Measurements from ENCODE around the gene NT5DC1.

The NT5DC1 gene

DNA sequence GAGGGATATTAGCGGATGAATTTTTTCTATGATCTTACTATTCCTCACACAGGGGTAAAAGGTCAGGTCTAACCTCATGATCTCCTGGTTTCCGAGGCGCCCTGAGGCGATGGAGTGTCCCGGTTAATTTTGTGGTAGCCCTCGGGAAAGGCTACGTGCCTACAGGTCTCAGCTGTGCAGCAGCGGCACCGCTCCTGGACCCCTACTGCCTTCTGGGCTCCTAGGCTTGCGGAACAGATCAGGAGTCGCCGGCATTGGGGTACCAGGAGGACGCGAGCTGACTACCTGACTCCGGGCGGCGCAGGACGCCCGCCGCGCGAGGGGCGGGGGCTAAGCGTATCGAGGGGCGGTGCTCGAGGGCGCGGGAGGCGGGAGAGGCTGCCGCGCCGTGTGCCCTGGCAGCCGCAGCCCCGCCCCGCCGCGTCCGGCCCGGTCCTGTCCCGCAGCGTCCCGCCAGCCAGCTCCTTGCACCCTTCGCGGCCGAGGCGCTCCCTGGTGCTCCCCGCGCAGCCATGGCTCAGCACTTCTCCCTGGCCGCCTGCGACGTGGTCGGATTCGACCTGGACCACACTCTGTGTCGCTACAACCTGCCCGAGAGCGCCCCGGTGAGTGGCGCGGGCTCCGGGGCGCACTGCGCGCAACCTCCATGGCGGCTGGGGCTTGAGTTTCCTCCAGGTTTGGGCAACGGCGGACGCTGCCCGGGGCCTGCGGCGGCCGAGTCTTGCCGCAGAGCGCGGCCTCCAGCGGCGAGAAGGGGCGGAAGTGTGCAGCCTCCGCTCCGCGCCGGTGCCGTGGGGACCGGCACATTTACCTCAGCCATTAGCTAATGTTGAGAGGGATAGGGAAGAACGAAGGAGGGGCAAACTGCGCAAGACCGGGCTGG is at the start of gene NT5DC1:
Gene NT5DC1 (plus strand): TSS at position 435 of the 883 bp plus-strand sequence. CDS start 78 bp downstream, at position 513.
- peak; percentile 79 to 83 for DNase-seq

DNA sequence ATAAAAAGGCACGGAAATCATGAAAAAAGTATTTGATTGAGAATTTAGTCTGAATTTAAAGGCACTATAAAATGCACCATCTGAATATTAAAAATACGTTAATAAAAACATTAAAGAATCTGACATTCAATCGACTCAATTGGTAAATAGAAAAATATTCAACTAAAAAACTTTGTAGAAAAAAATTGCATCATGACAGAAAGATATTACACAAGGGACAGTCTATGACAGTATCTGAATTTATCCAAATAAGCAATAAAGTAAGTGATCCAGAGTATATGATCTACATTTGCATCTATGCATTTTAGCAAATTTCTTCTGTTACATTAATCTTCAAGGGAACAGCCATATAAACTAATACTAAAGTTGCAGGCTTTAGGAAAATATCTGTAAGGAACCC is 49.4 kb upstream of the NT5DC1 start:
- DNase-seq = no peak

DNA sequence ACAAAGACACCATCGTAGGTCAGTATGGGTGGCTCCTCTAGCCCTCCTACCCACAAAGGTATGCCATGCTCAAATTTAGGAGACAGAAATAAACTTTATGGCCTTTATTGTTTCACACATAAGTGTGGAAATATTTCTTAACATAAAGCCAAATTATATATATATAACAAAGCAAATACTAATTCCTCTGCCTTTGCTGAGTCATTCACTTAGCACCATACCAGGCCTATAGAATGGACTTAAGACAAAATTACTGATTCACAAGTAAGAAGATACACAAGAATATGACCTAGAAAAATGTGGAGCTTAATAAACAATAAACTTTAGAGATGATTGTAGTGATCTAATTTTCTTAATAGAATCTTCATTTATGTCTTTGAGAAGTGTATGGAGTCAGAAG is 45.1 kb upstream of the NT5DC1 start:
- DNase-seq = no peak

DNA sequence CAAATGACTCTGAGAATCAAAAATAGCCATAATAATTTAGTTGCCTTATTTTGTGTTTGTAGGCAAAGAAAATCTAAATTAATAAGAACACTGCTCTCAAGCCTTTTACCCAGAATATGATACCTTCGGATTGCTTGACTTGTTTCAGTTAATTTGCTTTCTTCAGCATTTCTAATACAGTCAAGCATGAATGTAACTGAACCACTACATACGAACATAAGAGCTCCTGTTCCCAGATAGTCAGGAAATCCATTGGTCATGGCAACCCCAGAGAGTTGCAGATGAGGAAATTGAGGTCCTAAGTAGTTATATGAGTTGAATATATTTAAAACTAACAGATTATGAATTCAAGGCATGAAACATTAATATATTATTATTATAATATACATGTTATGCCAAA is 42.9 kb upstream of the NT5DC1 start:
- DNase-seq = no peak

DNA sequence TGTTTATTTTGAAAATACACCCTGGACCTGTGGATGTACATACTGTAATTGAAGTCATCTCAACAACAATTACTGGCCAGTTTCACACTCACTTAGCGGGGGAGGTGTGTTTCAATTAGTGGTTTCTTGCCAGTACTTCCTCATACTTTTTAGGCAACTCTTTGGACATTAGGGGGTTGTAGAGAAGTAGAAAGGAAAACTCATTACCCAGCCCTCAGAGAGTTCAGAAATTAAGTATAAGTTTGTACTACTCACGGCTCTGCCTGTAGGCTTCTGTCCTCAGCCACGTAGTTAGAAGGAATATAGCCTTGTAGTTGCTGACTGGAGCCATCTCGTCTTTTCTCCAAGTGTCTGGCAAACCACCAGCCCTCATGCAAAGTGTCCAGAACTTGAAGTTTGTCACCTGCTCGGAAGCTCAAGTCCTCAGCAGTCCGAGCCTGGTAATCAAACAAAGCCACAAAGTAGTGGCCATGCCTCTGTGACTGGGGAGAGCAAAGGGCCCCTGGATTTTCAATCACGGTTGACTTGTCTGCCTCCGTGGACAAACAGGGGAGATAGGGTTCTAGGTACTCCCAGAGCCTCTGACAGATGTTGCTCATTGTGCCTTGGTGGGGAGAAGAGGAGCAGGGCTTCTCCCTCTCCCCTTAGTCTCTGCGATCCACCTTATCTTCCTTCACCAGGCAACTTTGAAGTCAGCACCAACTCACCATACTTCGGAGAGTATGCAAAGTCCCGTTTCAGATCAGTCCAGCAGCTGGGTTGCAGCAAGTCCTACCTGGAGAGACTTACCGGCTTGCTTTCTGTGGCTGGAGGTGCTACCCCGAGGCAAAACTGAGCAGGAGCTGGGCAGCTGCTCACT is 40.7 kb upstream of the NT5DC1 start:
- no peak for DNase-seq

DNA sequence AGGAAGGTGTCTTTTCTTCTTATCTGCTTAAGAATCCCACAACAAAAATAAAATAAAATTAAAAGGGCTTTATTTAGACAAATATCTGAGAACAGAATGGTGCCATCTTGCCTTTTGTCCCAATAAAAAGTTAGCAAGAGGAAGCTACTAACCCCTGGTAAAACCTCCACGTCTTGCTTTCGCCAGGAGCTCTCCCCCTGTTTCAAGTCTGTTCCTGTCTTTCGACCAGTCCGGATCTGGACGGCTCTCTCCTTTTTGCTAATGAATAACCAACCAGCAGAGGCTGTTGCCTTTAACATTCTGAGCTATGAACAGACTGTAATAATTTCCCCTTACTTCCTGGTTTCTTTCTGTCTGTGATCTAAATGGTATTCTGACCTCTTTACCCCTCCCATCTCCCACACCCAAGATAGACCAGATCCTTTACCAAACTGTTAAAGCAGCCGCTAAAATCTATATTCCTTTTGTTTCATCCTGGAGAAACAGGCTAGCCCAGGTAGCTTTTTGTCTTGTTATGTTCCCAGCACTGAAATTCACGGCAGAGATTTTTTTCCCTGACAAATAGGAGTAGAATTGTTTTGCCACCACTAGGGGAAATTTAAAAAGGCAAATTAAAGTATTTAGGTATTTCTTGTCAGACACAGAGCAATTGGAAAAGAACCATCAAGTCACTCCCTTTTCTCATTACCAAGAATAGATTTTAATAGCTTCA is 39.9 kb upstream of the NT5DC1 start, which contains the start of gene FRK:
Gene FRK (minus strand): TSS at position 320 of the 712 bp plus-strand sequence. CDS start 580 bp downstream, outside the sequence.
- DNase-seq = no peak

DNA sequence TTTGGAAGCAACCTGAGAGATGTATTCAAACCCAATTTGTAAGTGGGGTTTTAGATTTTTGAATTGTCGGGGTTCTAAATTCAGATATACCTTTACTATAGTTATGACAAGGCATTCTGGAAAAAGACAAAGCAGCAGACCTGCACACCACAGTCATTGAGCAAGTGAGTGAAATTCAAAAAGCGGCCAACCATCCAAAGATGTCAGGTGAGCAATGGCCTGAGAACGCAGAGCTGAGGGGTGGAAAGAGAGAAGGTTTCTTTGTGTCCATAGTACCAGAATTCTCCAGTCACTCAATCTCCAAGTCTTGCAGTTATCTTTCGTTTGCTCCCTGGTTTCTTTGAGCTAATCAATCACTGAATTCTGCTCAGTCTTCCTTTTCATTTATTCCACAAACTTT is 38.2 kb upstream of the NT5DC1 start:
- no peak for DNase-seq

DNA sequence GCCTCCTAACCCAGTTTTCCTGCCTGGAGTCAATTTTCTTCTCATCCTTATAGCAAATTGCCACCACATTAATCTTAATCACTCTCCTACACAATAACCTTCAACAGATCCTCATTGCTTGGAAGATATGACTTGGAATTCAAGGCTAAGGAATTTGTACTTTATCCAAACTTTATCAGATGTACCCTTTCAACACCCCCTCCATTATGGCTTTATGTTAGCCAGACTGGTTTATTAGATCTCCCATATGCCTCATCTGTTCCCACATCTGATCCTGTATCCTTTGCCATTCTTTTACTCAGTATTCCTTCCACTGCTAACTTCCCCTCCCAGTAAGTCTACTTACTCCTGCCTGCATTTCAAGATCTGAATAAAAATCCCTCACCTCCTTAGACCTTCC is 36.0 kb upstream of the NT5DC1 start:
- no peak for DNase-seq

DNA sequence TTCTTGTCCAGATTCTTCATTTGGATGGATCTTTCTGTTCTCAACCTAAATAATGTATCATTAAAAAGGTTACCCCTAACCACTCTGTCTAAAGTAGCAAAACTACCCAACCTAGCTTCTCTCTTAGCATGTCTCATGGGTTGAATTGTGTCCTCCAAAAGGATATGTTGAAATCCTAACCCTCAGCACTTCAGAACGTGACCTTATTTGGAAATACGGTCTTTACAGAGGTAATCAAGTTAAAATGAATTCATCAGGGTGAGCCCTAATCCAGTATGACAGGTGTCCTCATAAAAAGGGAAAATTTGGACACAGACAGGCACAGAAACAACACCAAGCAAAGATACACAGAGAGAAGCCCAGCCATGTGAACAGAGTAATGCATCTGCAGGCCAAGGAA is 33.9 kb upstream of the NT5DC1 start:
- no peak for DNase-seq

DNA sequence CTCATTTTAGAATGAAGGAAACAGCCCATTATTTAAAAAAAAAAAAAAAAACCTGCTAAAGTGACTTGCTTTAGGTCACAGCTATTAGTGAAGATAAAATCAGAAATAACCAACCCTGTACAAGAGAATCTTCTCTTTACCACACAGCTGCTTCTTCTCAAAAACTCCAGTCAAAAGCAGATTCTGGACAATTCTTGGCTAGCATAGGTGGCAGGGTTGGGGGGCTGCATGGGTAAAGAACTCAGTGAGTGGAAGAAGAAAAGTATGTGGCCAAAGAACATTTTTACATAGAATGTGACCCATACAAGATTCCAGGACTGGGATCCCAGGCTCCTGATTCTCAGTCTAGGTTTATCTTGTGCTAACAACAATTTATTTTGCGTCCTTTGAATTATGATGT is 30.6 kb upstream of the NT5DC1 start:
- no peak for DNase-seq

DNA sequence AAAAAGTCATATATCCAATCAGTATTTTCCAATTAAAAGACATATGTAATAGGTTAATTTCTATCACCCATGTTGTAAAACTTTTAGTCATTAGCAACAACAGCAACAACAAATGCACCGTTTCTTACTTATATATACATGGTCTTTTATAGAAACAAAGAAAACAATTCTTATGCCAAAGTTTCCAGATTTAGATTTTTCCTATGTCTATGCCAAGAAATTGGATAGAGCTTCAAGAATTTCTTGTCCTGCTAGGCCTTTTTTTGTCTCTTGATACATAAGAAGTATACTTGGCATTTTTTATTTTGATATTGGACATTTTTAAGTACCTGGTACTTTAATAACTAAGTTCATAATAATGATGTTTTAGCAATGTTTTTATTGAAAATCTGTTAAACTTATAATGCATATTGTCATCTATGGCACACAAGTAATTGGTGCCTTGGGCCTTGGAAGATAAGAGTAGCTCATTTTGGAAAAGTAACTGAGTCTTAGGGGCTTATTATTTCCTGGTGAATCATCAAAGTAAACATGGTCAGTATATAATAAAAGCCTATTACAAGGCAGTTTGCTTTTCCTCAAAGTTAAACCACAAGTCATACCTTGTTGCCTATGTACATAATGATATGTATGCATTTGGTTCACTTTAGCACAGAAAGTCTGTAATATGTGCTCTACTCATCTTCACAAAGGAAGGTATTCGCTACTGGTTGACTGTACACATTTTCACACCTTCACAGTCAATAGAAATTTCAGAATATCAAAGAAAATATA is 29.9 kb upstream of the NT5DC1 start:
- DNase-seq = no peak

DNA sequence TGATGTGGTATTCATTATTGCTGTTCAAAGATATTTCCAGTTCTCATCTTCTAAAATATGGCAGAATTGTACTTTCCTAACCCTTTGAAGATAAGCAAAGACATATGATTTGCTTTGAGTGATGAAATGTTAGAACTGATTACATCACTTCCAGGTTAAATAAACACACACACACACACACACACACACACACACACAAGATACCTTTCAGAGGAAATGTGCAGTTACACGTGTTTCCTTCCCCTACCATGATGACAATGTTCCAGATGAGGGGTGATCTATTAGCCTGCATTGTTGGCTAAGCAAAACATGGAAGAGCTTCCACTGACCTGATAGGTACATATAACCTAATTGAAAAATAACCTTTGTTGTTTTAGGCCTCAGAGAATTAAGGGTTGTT is 28.3 kb upstream of the NT5DC1 start:
- DNase-seq = no peak

DNA sequence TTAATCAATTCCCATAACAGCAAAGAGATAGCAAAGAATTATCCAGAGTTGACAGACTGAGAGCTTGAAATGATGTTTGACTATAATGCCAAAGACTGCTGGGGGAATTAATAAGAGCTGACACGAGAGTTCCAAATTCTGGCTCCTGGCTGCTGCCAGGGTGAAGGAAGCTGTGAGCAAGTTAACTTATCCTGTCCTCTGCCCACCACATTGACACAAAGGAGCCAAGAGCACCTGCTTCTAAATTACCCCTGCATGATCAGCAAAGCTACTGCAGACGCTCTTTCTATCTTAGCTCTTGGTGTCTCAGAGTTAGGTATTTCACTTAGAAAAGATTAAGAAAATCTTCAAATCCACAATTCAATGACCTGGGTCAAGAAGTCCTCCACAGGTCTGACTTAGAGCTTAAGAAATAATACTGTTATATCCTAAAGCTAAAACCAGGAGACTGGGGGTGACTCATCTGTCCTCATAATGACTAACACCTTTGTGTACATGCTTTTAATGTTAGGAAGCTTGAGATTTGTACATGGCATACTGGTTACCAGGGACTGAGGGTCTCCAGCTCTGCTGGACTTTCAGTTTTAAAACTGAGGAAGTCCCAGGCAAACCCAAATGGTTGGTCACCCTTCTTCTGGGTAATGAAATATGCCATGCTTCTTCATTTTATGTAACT is 26.8 kb upstream of the NT5DC1 start:
- DNase-seq = no peak

DNA sequence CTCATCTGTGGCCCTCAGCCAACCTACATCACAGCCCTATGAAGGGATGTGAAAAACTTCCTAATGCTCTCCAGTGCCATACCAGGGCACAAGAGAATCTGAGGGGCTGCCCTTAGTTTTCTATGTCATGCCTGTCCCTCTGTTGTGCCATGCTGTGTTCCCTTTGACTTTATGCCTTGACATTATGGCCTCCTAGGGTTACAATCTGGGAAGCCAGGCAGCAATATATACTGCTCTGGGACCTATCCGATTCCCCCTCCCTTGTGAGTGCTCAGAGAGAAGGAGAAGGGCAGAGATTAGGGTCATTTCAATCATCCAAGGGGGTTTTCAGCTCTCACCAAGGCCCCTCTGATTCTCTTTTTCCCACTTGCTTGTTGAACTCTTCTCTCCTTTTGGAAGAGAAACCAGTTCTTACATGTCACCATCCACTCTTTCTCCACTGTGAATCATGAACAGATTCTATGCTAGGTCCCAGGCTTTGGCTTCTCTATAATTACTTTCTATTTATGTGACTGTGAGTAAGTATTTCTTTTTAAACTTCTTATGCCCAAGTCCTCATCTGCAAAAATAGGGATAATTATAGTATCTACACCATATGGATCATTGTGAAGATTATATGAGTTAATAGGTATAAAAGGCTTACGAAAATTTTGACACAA is 25.8 kb upstream of the NT5DC1 start:
- DNase-seq = no peak

DNA sequence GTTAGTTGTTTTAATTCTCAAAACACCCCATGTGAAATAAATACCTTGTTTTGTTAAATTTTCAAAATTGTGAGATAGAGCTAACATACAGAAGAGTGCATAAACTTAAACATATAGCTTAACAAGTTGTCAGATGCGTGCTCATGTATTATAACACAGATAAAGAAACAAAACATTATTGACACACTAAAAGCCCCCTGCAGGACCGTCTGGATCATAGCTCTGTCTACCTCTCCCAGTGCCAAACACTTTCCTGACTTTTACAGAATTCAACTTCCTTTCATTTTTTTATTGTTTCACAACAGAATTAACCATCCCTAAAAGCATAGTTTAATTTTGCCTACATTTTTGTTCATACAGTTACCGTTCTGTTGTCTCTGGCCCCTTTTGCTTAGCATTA is 22.1 kb upstream of the NT5DC1 start:
- no peak for DNase-seq

DNA sequence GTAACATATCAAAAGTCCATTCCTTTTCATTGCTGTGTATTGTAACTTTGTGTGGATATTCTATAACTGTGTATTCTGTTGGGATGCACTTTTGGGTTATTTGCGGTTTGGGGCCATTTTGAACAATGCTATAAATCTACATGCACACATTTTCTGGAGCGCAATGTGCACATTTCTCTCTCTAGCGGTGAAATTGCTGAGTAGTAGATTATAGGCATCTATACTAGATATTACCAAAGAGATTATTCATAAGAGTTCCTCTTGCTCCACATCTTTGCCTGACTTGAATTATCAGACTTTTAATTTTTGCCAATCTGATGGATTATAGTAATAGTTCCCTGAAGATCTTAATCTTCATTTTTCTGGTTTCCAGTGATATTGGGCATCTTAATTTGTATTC is 21.7 kb upstream of the NT5DC1 start:
- no peak for DNase-seq

DNA sequence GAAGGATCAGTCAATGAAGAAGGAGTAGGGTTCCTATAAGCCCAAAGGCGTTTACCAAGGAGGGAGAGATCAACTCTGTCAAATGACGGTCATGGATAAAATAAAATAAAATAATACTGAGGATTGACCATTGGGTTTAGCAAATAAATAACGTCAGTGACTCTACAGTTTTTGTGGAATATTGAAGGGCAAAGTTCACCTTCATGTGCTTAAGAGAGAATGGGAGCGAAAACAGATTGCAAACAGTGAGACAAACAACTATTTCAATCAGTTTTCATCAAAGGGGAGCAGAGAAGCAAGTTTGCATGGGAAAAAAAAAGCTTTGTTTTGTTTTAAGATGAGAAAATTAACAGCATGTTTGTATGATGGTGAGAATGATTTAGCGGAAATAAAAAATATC is 17.6 kb upstream of the NT5DC1 start:
- DNase-seq = no peak

DNA sequence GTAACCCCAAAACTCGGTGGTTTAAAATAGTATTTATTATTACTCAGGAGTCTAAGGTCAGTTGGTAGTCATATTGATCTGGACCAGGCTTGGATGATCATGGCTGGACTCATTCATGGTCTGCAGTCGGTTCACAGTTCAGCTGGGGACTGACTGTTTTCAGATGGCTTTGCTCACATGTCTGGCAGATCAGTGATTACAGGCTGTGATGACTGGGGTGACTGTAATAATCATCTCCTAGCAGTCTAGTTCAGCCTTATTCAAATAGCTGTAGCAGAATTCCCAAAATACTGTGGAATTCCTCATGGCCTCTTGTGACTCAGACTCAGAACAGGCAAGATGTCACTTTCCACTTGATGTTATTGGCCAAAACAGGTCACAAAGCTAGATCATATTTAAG is 16.4 kb upstream of the NT5DC1 start:
- DNase-seq = no peak

DNA sequence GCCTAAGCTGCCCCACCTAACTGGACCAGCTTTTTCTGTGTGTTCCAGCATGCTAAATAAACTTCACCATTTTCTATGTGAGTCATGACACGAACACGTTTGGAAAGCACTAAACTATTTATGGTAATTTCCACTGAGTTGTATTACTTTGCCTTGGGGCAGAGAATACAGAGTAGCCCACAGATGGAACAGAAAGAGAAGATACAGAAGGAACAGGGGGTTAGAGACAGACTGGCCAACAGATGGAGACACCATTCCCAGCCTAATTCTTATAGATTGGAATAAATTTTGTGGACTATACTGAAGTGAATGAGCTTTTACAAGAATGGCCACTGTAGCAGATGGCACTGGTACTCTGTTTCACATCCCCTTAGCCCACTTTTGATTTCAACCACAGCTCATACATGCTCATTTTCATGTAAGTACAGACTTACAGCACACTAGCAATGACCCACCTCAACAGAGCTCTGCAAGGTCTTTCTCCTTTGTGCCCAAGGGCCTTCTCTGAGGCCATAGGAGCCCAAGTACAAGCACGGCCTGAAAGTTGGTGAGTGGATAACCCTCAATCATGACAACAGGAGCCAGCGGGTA is 13.1 kb upstream of the NT5DC1 start:
- no peak for DNase-seq

DNA sequence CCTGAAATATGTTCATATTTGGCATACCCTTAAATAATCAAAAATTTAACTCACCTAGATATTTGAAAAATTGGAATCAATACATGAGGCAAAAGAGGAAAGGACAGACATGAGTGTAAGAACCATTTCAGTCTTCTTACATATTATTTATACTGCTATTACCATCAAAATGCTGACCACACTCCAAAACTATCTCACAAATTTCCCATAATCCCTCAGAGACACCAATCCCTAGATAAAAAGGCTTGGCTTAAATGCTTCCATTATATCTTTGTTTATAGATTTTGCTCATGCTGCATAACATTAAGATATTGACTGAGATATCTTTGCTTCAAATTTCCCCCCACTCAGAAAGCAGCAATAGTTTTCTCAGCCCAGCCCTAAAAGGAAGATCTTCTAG is 11.7 kb upstream of the NT5DC1 start:
- no peak for DNase-seq

DNA sequence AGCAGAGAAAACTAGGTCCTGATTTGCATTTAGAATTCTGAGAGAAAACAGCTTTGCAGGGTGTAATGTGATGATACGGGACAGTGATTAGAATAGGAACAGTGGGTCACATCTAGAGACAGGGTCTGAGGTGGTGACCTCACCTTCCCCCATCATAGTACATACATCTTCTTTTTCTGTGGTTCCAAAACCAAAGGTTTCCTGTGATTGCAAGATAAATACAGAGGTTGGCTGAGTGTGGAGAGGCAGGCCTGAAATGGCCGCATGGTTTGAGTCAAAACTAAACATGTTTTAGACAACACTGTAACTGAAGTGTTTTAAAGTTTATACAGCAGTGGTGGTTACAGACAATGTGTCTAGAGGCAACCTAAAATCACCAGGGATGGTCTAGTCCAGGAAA is 10.4 kb upstream of the NT5DC1 start:
- no peak for DNase-seq

All from CD4-positive, alpha-beta T cell treated with Interleukin-4 for 1 hour (primary cell).